Lung (tissue), 12 donors: Measurements from ENCODE around the gene HLA-DMB. TPM values are rescaled to one million over a fixed set of nuclear protein-coding genes. Genes with fewer than 3 reads are reported as not detected.

ENCODE experiments used
- ATAC-seq: fragments of 200-7000 bp; cut with Tn5 transposase; one replicate; pipeline ENCODE4 v1.9.1; 2020; ENCODE audit warnings: moderate number of reproducible peaks; ENCODE audit not compliant: insufficient read depth, low FRiP score
- DNase-seq, 3 donors: peaks; one replicate each; pipeline ENCODE4 v3.0.0-alpha.2; 2013 to 2017
- H3K27ac ChIP-seq, 2 donors: one replicate each; pipeline ENCODE4 v1.5.1; 2013; ENCODE audit warnings: mild to moderate bottlenecking in 2 of 2, moderate library complexity in 2 of 2, control low read depth in 1 of 2, inconsistent platforms in 1 of 2, low read depth in 1 of 2, low read length in 1 of 2
- H3K27me3 ChIP-seq, 3 donors: one replicate each; pipeline ENCODE4 v1.5.1; 2013; ENCODE audit warnings: low read length in 2 of 3; ENCODE audit not compliant: control insufficient read depth in 3 of 3, insufficient read depth in 3 of 3
- H3K36me3 ChIP-seq, 4 donors: one replicate each; pipeline ENCODE4 v1.5.1; 2013; ENCODE audit warnings: low read length in 4 of 4, mild to moderate bottlenecking in 1 of 4, moderate library complexity in 1 of 4; ENCODE audit not compliant: control insufficient read depth in 4 of 4, insufficient read depth in 4 of 4
- H3K4me1 ChIP-seq, 5 donors: one replicate each; pipeline ENCODE4 v1.5.1; 2013; ENCODE audit warnings: low read length in 5 of 5, mild to moderate bottlenecking in 2 of 5, moderate library complexity in 1 of 5; ENCODE audit not compliant: control insufficient read depth in 5 of 5, insufficient read depth in 5 of 5
- H3K4me3 ChIP-seq: one replicate; pipeline ENCODE4 v1.5.1; 2013; ENCODE audit warnings: mild to moderate bottlenecking, control low read depth, moderate library complexity
- H3K9ac ChIP-seq, 2 donors: one replicate each; pipeline ENCODE4 v1.5.1; 2013; ENCODE audit warnings: low read length in 2 of 2, control low read depth in 1 of 2; ENCODE audit not compliant: insufficient read depth in 1 of 2
- H3K9me3 ChIP-seq, 4 donors: one replicate each; pipeline ENCODE4 v1.5.1; 2013; ENCODE audit warnings: low read length in 3 of 4, mild to moderate bottlenecking in 1 of 4, moderate library complexity in 1 of 4; ENCODE audit not compliant: control insufficient read depth in 4 of 4, insufficient read depth in 3 of 4
- WGBS, 2 donors: extraction: QIAGEN DNeasy Blood & Tissue Kit; methylation state at CpG; one replicate each; pipeline ENCODE4 v1.1.7; 2013; 5-methylcytosine and 5-hydroxymethylcytosine counted together
- polyA plus RNA-seq, 2 donors: library from polyadenylated mRNA; stranded (reverse); fragments of 200-250 nt; gene quantifications; one replicate each; pipeline ENCODE4 v1.2.1, GENCODE V29; 2013
- total RNA-seq, 2 donors: library from RNA; depleted of rRNA in 1 of 2; stranded (reverse); fragments of >200 nt in 1 of 2; gene quantifications; one replicate each; pipeline ENCODE4 v1.2.1, GENCODE V29; 2014 to 2021
- TF ChIP-seq, protein P1 (sequence below): IDR thresholded peaks from 2 replicates; pipeline ENCODE4 v1.5.1; 2012; ENCODE audit warnings: mild to moderate bottlenecking; ENCODE audit errors: control extremely low read depth, extremely low read depth
- donor health status: control.
- donor health status: control.
- donor health status: Bipolar disorder and iron deficiency.
- donor health status: healthy.
- donor health status: DM: yes; HTN: yes; CAD: no.

The HLA-DMB gene
- total and polyA plus RNA-seq, 4 donors, result 42.3 to 76.7 (median 51.1) TPM

DNA sequence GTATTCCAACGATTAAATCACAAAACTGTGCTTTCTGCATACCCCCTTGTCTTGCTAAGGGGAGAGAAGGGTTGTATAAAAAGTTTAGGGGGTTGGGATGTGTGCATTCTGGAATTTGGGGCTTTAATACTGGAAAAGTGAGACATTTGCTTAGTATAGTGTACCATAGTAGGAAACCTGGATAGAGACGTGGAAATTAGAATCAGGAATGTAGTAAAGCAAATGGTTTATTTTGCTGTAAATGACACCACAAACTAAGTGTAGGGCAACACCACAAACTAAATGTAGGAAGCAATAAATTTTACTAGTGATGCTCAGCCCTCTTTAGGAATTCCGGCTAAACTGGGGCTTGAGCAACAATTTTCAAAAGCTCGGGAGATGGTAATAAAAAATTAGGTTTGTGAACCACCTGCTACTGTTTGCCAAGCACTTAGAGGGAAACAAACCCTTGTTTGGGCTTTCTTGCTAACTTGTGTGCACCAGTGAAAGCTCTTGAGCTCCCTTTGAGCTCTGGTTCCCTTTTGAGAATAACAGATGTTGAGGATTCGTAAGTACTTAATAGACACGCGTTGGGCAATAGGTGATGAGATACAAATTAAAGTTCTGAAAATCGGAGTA lies 41.4 kb upstream of the HLA-DMB start:
- ATAC-seq (no peak), DNase-seq (peak in 2 of 3 donors; percentile 46 to 48)
- WGBS, 2 donors, result 44 to 55% methylated on average over 8 of the region's 8 CpGs
- Histone ChIP-seq H3K4me1 (peaks cover 0 to 6% (median 0%) of the 10 kb centered on the region in 5 donors), H3K27me3 (no peaks in the 10 kb centered on the region), H3K27ac (no peak overlapping the region), H3K4me3 (no peak overlapping the region), H3K9me3 (no peaks in the 10 kb centered on the region), H3K9ac (no peak overlapping the region), H3K36me3 (peaks cover 32 to 42% (median 40%) of the 10 kb centered on the region in 4 donors)
- TF ChIP-seq, protein P1, sequence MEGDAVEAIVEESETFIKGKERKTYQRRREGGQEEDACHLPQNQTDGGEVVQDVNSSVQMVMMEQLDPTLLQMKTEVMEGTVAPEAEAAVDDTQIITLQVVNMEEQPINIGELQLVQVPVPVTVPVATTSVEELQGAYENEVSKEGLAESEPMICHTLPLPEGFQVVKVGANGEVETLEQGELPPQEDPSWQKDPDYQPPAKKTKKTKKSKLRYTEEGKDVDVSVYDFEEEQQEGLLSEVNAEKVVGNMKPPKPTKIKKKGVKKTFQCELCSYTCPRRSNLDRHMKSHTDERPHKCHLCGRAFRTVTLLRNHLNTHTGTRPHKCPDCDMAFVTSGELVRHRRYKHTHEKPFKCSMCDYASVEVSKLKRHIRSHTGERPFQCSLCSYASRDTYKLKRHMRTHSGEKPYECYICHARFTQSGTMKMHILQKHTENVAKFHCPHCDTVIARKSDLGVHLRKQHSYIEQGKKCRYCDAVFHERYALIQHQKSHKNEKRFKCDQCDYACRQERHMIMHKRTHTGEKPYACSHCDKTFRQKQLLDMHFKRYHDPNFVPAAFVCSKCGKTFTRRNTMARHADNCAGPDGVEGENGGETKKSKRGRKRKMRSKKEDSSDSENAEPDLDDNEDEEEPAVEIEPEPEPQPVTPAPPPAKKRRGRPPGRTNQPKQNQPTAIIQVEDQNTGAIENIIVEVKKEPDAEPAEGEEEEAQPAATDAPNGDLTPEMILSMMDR, result no peak

DNA sequence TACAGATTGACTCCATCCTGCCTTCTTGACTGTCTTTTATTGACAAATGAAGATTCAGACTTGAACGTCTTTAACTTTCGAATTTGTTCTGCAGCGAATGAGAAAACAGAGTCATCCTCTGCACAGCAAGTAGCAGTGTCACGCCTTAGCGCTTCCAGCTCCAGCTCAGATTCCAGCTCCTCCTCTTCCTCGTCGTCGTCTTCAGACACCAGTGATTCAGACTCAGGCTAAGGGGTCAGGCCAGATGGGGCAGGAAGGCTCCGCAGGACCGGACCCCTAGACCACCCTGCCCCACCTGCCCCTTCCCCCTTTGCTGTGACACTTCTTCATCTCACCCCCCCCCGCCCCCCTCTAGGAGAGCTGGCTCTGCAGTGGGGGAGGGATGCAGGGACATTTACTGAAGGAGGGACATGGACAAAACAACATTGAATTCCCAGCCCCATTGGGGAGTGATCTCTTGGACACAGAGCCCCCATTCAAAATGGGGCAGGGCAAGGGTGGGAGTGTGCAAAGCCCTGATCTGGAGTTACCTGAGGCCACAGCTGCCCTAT lies 39.7 kb upstream of the HLA-DMB start:
- peaks cover 44 to 57% (median 55%) of the 10 kb centered on the region in 4 donors for H3K36me3 ChIP-seq
- no peak overlapping the region for H3K9ac ChIP-seq
- 75 to 80% methylated on average over 11 of the region's 11 CpGs for WGBS, 2 donors
- no peaks in the 10 kb centered on the region for H3K9me3 ChIP-seq
- H3K4me3 ChIP-seq, result no peak overlapping the region
- TF ChIP-seq, protein P1, result no peak
- H3K4me1 ChIP-seq, result peaks cover 0 to 14% (median 5%) of the 10 kb centered on the region in 5 donors
- DNase-seq (no peak), ATAC-seq (no peak)
- no peaks in the 10 kb centered on the region for H3K27me3 ChIP-seq
- no peak overlapping the region for H3K27ac ChIP-seq

DNA sequence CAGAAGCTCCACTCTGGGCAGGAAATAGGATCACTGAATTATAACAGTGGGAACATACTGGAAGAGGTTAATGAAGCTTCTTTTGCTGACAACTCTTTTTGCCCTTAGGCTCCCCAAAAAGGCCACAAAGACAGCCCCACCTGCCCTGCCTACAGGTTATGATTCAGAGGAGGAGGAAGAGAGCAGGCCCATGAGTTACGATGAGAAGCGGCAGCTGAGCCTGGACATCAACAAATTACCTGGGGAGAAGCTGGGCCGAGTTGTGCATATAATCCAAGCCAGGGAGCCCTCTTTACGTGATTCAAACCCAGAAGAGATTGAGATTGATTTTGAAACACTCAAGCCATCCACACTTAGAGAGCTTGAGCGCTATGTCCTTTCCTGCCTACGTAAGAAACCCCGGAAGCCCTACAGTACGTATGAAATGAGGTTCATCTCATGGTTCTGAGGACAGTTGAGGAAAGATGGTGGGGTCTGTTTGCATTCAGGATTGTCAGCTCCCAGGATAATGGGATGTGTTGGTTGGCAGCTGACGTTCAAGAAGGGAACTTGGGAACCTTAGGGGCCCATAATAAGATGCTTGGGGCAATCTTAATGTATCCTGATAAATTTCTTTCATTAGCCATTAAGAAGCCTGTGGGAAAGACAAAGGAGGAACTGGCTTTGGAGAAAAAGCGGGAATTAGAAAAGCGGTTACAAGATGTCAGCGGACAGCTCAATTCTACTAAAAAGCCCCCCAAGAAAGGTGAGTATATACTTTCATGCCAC lies 39.1 kb upstream of the HLA-DMB start:
- Histone ChIP-seq H3K27me3 (no peaks in the 10 kb centered on the region), H3K4me3 (no peak overlapping the region), H3K27ac (no peak overlapping the region), H3K9me3 (no peaks in the 10 kb centered on the region), H3K4me1 (peaks cover 0 to 19% (median 5%) of the 10 kb centered on the region in 5 donors), H3K9ac (no peak overlapping the region), H3K36me3 (peaks cover 45 to 61% (median 59%) of the 10 kb centered on the region in 4 donors)
- TF ChIP-seq, protein P1, result no peak
- ATAC-seq (no peak), DNase-seq (no peak)
- WGBS, 2 donors, result 83 to 93% methylated on average over 12 of the region's 12 CpGs
